ENCODE results near the gene YDJC.

DNA sequence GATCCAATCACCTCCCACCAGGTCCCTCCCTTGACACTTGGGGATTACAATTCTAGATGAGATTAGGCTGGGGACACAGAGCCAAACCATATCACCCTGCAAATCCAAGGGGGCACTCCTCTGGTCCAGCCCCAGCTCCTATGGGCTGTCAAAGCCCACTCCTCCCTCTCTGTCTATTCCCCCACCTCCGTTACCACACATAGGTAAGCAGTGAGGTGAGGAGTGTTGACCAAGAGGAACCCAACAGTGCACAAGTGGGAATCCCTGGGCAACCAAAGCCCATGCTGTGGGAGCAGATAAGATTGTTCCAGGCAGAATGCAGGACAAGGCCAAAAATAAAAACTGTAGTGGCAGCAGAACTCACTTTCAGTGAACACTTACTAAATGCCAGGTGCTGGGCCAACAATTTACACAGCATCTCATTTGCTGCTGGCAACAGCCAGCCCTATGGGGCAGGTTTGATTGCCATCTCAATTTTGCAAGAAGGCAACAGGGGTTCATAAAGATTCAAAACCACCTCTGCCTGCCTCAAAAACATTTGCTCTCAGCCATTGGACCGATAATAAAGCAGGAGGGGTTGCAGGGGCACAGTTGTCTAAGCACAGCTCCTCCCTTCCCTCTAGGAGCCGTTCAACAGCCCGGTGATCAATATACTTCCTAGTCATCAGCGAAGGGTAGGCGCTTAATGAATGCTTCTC, 21.1 kb upstream of the YDJC start:
- TF ChIP-seq, protein P1, sequence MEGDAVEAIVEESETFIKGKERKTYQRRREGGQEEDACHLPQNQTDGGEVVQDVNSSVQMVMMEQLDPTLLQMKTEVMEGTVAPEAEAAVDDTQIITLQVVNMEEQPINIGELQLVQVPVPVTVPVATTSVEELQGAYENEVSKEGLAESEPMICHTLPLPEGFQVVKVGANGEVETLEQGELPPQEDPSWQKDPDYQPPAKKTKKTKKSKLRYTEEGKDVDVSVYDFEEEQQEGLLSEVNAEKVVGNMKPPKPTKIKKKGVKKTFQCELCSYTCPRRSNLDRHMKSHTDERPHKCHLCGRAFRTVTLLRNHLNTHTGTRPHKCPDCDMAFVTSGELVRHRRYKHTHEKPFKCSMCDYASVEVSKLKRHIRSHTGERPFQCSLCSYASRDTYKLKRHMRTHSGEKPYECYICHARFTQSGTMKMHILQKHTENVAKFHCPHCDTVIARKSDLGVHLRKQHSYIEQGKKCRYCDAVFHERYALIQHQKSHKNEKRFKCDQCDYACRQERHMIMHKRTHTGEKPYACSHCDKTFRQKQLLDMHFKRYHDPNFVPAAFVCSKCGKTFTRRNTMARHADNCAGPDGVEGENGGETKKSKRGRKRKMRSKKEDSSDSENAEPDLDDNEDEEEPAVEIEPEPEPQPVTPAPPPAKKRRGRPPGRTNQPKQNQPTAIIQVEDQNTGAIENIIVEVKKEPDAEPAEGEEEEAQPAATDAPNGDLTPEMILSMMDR (conservative IDR thresholded peaks at IDR 0.05), result no peak
- no peak for TF ChIP-seq ZFX (IDR thresholded peaks at IDR 0.05)

Measured in C4-2B (cell line).